ENCODE data around the gene ANKS4B. TPM values are rescaled to one million over a fixed set of nuclear protein-coding genes. Genes with fewer than 3 reads are reported as not detected.

The ANKS4B gene
- polyA plus RNA-seq, 3 donors: not detected

- no peaks in the 10 kb centered on the region for H3K79me2 ChIP-seq (ENCODE audit: insufficient read depth, low read length)
- Mint-ChIP-seq H3K27ac (no peak overlapping the region), H3K36me3 (no peaks in the 10 kb centered on the region), H3K4me3 (no peak overlapping the region), H3K4me1 (no peaks in the 10 kb centered on the region), H3K27me3 (ENCODE audit: low read depth in 3 of 3) (peaks cover under 1 to 3% (median 3%) of the 10 kb centered on the region in 3 donors), H3K9me3 (peaks cover 0 to 1% (median 0%) of the 10 kb centered on the region in 7 donors)
- H2AFZ ChIP-seq (ENCODE audit: insufficient read depth, low read depth, low read length, poor library complexity, severe bottlenecking): no peak overlapping the region
- intact Hi-C loops (cut with micrococcal nuclease): no loop called here
- H4K20me1 ChIP-seq (ENCODE audit: insufficient read depth, low read length): no peaks in the 10 kb centered on the region
- TF ChIP-seq CTCF (IDR thresholded peaks at IDR 0.05): no peak
- DNase-seq: no peak
- H3K4me3 ChIP-seq (replicated peaks in 1 of 3; ENCODE audit: low read depth in 2 of 3, low read length in 3 of 3): no peak overlapping the region
- H3K4me1 ChIP-seq (ENCODE audit: control insufficient read depth in 1 of 2, insufficient read depth in 2 of 2, low read length in 2 of 2): no peaks in the 10 kb centered on the region
- H3K9ac ChIP-seq (ENCODE audit: insufficient read depth, low read length, poor library complexity, severe bottlenecking): no peak overlapping the region
- H3K4me2 ChIP-seq (replicated peaks; ENCODE audit: extremely low read depth, low read length, poor library complexity, severe bottlenecking): no peak overlapping the region
- H3K9me3 ChIP-seq (replicated peaks in 1 of 2; ENCODE audit: control insufficient read depth in 1 of 2, insufficient read depth in 1 of 2, low read length in 2 of 2): no peaks in the 10 kb centered on the region
- H3K36me3 ChIP-seq (replicated peaks in 1 of 2; ENCODE audit: control insufficient read depth in 1 of 2, insufficient read depth in 2 of 2, low read length in 2 of 2): no peaks in the 10 kb centered on the region
- no peak overlapping the region for H3K27ac ChIP-seq (ENCODE audit: low read depth in 1 of 2, low read length in 2 of 2)
- no peaks in the 10 kb centered on the region for H3K27me3 ChIP-seq (ENCODE audit: control insufficient read depth in 2 of 2, insufficient read depth in 2 of 2, low read length in 2 of 2)
- 96% methylated on average over 7 of the region's 9 CpGs for WGBS (ENCODE audit: insufficient coverage)
These were observed 31.8 kb downstream of the ANKS4B start for GRCh38 chr16:21265104-21265837.

- H3K27ac Mint-ChIP-seq: no peak overlapping the region
These were observed 33.8 kb downstream of the ANKS4B start for GRCh38 chr16:21267298-21267697.

More at GRCh38 chr16:21267298-21267697, 33.8 kb downstream of the ANKS4B start:
- Histone ChIP-seq H3K79me2 (ENCODE audit: insufficient read depth, low read length) (no peaks in the 10 kb centered on the region), H3K27ac (ENCODE audit: low read depth in 1 of 2, low read length in 2 of 2) (no peak overlapping the region), H3K27me3 (ENCODE audit: control insufficient read depth in 2 of 2, insufficient read depth in 2 of 2, low read length in 2 of 2) (no peaks in the 10 kb centered on the region), H2AFZ (ENCODE audit: insufficient read depth, low read depth, low read length, poor library complexity, severe bottlenecking) (no peak overlapping the region), H3K4me1 (ENCODE audit: control insufficient read depth in 1 of 2, insufficient read depth in 2 of 2, low read length in 2 of 2) (no peaks in the 10 kb centered on the region), H3K36me3 (replicated peaks in 1 of 2; ENCODE audit: control insufficient read depth in 1 of 2, insufficient read depth in 2 of 2, low read length in 2 of 2) (no peaks in the 10 kb centered on the region), H3K9me3 (replicated peaks in 1 of 2; ENCODE audit: control insufficient read depth in 1 of 2, insufficient read depth in 1 of 2, low read length in 2 of 2) (no peaks in the 10 kb centered on the region), H4K20me1 (ENCODE audit: insufficient read depth, low read length) (no peaks in the 10 kb centered on the region), H3K4me2 (replicated peaks; ENCODE audit: extremely low read depth, low read length, poor library complexity, severe bottlenecking) (no peak overlapping the region), H3K4me3 (replicated peaks in 1 of 3; ENCODE audit: low read depth in 2 of 3, low read length in 3 of 3) (no peak overlapping the region), H3K9ac (ENCODE audit: insufficient read depth, low read length, poor library complexity, severe bottlenecking) (no peak overlapping the region)
- Mint-ChIP-seq H3K4me1 (no peaks in the 10 kb centered on the region), H3K27me3 (ENCODE audit: low read depth in 3 of 3) (peaks cover 0 to 3% (median 3%) of the 10 kb centered on the region in 3 donors), H3K36me3 (no peaks in the 10 kb centered on the region), H3K4me3 (no peak overlapping the region), H3K9me3 (peaks cover 0 to 1% (median 0%) of the 10 kb centered on the region in 7 donors)
- no peak for DNase-seq
- TF ChIP-seq CTCF (IDR thresholded peaks at IDR 0.05): no peak
- WGBS (ENCODE audit: insufficient coverage): 94% methylated on average over 2 of the region's 4 CpGs
- intact Hi-C loops (cut with micrococcal nuclease): no loop called here

Measured in CD14-positive monocyte (primary cell).